Loucy (cell line): ENCODE data around the gene IL6.

Source experiments
- H2AFZ ChIP-seq: fragments of 200-600 bp; sonication (generic); 2 replicates; pipeline ENCODE4 v1.6.0; 2016; ENCODE audit warnings: antibody characterized with exemption, mild to moderate bottlenecking, low read length, moderate library complexity
- H3F3A ChIP-seq: fragments of 200-600 bp; 2 replicates; pipeline ENCODE4 v1.6.0; 2016; ENCODE audit warnings: antibody characterized with exemption, low read depth, mild to moderate bottlenecking
- H3K27me3 ChIP-seq: fragments of 200-600 bp; sonication (generic); 2 replicates; pipeline ENCODE4 v1.6.1; 2014; ENCODE audit warnings: low read length, mild to moderate bottlenecking; ENCODE audit not compliant: insufficient read depth, poor library complexity, severe bottlenecking
- H3K36me3 ChIP-seq: fragments of 200-600 bp; sonication (generic); 2 replicates; pipeline ENCODE4 v1.6.1; 2016; ENCODE audit warnings: low read length; ENCODE audit not compliant: insufficient read depth
- H3K4me1 ChIP-seq: fragments of 200-600 bp; sonication (generic); 2 replicates; pipeline ENCODE4 v1.5.1; 2014; ENCODE audit warnings: low read length, mild to moderate bottlenecking; ENCODE audit not compliant: insufficient read depth, poor library complexity, severe bottlenecking
- H3K4me2 ChIP-seq: fragments of 200-600 bp; sonication (generic); 2 replicates; pipeline ENCODE4 v1.6.0; 2014; ENCODE audit warnings: antibody characterized with exemption, low read length, low read depth, mild to moderate bottlenecking; ENCODE audit not compliant: poor library complexity, severe bottlenecking
- H3K4me3 ChIP-seq: fragments of 200-600 bp; sonication (generic); 2 replicates; pipeline ENCODE4 v1.5.1; 2014; ENCODE audit warnings: low read length, mild to moderate bottlenecking, mixed read lengths; ENCODE audit not compliant: poor library complexity, severe bottlenecking
- H3K79me2 ChIP-seq: fragments of 200-600 bp; sonication (generic); 2 replicates; pipeline ENCODE4 v1.6.1; 2014; ENCODE audit warnings: low read length; ENCODE audit not compliant: insufficient read depth
- H3K9ac ChIP-seq: fragments of 200-600 bp; sonication (generic); 2 replicates; pipeline ENCODE4 v1.6.0; 2014; ENCODE audit warnings: mild to moderate bottlenecking, low read depth, low read length, moderate library complexity; ENCODE audit not compliant: poor library complexity, severe bottlenecking
- H3K9me2 ChIP-seq: fragments of 200-600 bp; sonication (generic); replicated peaks from 2 replicates; pipeline ENCODE4 v1.6.1; 2016; ENCODE audit warnings: low read depth, low read length, mixed read lengths
- H3K9me3 ChIP-seq: fragments of 200-600 bp; sonication (generic); 2 replicates; pipeline ENCODE4 v1.6.1; 2014; ENCODE audit warnings: mild to moderate bottlenecking, antibody characterized with exemption, low read length, low read depth; ENCODE audit not compliant: insufficient read depth
- H4K20me1 ChIP-seq: fragments of 200-600 bp; sonication (generic); 2 replicates; pipeline ENCODE4 v1.6.0; 2014; ENCODE audit warnings: antibody characterized with exemption, low read length, mild to moderate bottlenecking; ENCODE audit not compliant: insufficient read depth, poor library complexity, severe bottlenecking
- EZH2phosphoT487 ChIP-seq: fragments of 200-600 bp; IDR thresholded peaks from 2 replicates; pipeline ENCODE4 v1.6.1; 2018; ENCODE audit warnings: antibody characterized with exemption, mild to moderate bottlenecking, moderate library complexity, borderline replicate concordance
- TF ChIP-seq, protein P1 (sequence below): fragments of 200-600 bp; sonication (generic); conservative IDR thresholded peaks from 2 replicates; pipeline ENCODE4 v1.5.1; 2014; ENCODE audit warnings: mild to moderate bottlenecking, antibody characterized with exemption, low read length

IL6 gene

DNA sequence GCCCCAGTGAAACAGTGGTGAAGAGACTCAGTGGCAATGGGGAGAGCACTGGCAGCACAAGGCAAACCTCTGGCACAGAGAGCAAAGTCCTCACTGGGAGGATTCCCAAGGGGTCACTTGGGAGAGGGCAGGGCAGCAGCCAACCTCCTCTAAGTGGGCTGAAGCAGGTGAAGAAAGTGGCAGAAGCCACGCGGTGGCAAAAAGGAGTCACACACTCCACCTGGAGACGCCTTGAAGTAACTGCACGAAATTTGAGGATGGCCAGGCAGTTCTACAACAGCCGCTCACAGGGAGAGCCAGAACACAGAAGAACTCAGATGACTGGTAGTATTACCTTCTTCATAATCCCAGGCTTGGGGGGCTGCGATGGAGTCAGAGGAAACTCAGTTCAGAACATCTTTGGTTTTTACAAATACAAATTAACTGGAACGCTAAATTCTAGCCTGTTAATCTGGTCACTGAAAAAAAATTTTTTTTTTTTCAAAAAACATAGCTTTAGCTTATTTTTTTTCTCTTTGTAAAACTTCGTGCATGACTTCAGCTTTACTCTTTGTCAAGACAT lies 574 bp upstream of the IL6 start:
- no peaks in the 10 kb centered on the region for H4K20me1 ChIP-seq
- no peaks in the 10 kb centered on the region for H3F3A ChIP-seq
- H3K9ac ChIP-seq = peak overlapping the region; percentile 51
- peaks cover 5% of the 10 kb centered on the region for H3K27me3 ChIP-seq
- H3K9me3 ChIP-seq = no peaks in the 10 kb centered on the region
- H3K36me3 ChIP-seq = no peaks in the 10 kb centered on the region
- TF ChIP-seq, protein P1, sequence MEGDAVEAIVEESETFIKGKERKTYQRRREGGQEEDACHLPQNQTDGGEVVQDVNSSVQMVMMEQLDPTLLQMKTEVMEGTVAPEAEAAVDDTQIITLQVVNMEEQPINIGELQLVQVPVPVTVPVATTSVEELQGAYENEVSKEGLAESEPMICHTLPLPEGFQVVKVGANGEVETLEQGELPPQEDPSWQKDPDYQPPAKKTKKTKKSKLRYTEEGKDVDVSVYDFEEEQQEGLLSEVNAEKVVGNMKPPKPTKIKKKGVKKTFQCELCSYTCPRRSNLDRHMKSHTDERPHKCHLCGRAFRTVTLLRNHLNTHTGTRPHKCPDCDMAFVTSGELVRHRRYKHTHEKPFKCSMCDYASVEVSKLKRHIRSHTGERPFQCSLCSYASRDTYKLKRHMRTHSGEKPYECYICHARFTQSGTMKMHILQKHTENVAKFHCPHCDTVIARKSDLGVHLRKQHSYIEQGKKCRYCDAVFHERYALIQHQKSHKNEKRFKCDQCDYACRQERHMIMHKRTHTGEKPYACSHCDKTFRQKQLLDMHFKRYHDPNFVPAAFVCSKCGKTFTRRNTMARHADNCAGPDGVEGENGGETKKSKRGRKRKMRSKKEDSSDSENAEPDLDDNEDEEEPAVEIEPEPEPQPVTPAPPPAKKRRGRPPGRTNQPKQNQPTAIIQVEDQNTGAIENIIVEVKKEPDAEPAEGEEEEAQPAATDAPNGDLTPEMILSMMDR = peak; percentile 70
- TF ChIP-seq EZH2phosphoT487 = no peak
- peak overlapping the region; percentile 68 for H3K4me3 ChIP-seq
- no peaks in the 10 kb centered on the region for H3K9me2 ChIP-seq
- H3K79me2 ChIP-seq = no peaks in the 10 kb centered on the region
- H2AFZ ChIP-seq = peak overlapping the region; percentile 76
- peaks cover 13% of the 10 kb centered on the region for H3K4me1 ChIP-seq
- peak overlapping the region; percentile 80 for H3K4me2 ChIP-seq

DNA sequence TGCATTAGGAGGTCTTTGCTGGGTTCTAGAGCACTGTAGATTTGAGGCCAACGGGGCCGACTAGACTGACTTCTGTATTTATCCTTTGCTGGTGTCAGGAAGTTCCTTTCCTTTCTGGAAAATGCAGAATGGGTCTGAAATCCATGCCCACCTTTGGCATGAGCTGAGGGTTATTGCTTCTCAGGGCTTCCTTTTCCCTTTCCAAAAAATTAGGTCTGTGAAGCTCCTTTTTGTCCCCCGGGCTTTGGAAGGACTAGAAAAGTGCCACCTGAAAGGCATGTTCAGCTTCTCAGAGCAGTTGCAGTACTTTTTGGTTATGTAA lies 675 bp downstream of the IL6 start:
- Histone ChIP-seq H3K9ac (no peak overlapping the region), H3K79me2 (no peaks in the 10 kb centered on the region), H3K9me2 (no peaks in the 10 kb centered on the region), H2AFZ (peak overlapping the region; percentile 64; the same call in 1 of the 2 replicates), H3K27me3 (peaks cover 5% of the 10 kb centered on the region), H3K4me3 (peak overlapping the region; percentile 68), H3K4me2 (peak overlapping the region; percentile 80), H3K9me3 (no peaks in the 10 kb centered on the region), H3K4me1 (peaks cover 13% of the 10 kb centered on the region), H4K20me1 (no peaks in the 10 kb centered on the region), H3F3A (no peaks in the 10 kb centered on the region), H3K36me3 (no peaks in the 10 kb centered on the region)
- no peak for TF ChIP-seq EZH2phosphoT487
- TF ChIP-seq, protein P1 = no peak

DNA sequence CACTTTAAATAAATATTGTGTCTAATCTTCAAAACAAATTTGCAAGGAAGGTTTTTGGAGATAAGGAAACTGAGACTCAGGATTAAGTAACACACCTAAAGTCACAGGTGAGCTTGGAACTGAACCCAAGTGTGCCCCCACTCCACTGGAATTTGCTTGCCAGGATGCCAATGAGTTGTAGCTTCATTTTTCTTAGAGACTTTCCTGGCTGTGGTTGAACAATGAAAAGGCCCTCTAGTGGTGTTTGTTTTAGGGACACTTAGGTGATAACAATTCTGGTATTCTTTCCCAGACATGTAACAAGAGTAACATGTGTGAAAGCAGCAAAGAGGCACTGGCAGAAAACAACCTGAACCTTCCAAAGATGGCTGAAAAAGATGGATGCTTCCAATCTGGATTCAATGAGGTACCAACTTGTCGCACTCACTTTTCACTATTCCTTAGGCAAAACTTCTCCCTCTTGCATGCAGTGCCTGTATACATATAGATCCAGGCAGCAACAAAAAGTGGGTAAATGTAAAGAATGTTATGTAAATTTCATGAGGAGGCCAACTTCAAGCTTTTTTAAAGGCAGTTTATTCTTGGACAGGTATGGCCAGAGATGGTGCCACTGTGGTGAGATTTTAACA lies 1.5 kb downstream of the IL6 start:
- Histone ChIP-seq H3K27me3 (peaks cover 5% of the 10 kb centered on the region), H2AFZ (no peak overlapping the region), H4K20me1 (no peaks in the 10 kb centered on the region), H3K36me3 (no peaks in the 10 kb centered on the region), H3K4me1 (peaks cover 13% of the 10 kb centered on the region), H3K9me2 (no peaks in the 10 kb centered on the region), H3K9ac (no peak overlapping the region), H3K79me2 (no peaks in the 10 kb centered on the region), H3K4me3 (no peak overlapping the region), H3K9me3 (no peaks in the 10 kb centered on the region), H3K4me2 (no peak overlapping the region), H3F3A (no peaks in the 10 kb centered on the region)
- no peak for TF ChIP-seq EZH2phosphoT487
- TF ChIP-seq, protein P1 = peak; percentile 72
